ENCODE data around the gene OR9Q1.

DNA sequence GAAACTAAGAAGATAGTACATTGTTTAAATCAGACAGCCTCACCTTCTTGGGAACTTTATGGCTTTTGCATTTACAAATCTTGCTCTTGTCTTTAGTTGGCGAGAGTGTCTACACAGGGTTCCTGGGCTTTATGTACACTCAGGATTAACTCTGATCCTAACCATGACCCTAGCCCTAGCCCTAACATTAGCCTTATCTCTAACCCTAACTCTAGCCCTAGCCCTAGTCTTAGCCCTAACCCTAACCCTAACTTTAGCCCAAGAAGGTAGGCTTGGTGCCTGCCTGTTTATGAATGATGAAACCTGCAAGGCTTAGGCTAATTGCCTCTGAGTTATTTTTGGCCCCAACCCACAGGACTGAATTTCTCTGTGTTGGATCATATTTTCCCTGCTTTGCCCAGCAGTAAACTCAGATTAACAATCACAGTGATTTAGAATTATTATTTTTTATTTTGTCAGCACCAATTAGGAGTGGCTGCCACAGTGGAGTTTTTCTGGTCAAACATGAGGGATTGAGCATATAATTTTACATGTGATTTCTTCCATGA lies 44.1 kb upstream of the OR9Q1 start:
- TF ChIP-seq, protein P1, sequence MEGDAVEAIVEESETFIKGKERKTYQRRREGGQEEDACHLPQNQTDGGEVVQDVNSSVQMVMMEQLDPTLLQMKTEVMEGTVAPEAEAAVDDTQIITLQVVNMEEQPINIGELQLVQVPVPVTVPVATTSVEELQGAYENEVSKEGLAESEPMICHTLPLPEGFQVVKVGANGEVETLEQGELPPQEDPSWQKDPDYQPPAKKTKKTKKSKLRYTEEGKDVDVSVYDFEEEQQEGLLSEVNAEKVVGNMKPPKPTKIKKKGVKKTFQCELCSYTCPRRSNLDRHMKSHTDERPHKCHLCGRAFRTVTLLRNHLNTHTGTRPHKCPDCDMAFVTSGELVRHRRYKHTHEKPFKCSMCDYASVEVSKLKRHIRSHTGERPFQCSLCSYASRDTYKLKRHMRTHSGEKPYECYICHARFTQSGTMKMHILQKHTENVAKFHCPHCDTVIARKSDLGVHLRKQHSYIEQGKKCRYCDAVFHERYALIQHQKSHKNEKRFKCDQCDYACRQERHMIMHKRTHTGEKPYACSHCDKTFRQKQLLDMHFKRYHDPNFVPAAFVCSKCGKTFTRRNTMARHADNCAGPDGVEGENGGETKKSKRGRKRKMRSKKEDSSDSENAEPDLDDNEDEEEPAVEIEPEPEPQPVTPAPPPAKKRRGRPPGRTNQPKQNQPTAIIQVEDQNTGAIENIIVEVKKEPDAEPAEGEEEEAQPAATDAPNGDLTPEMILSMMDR (IDR thresholded peaks at IDR 0.05; ENCODE audit: borderline replicate concordance, extremely low read depth, low read length, poor library complexity, severe bottlenecking) = no peak
- no peak for TF ChIP-seq EZH2 (IDR thresholded peaks at IDR 0.05; ENCODE audit: borderline replicate concordance, low read depth, low read length, severe bottlenecking)

Data from DND-41 (cell line).